Endothelial cell of umbilical vein (primary cell): Measurements from ENCODE around the gene PFDN6. TPM values are rescaled to one million over a fixed set of nuclear protein-coding genes. Genes with fewer than 3 reads are reported as not detected.

Experiments used
- BruUV-seq: library from RNA; stranded (reverse); fragments of 400-500 nt; replicated peaks from 2 replicates; lab custom pipeline; 2021; lab: Mats Ljungman, UMichigan
- CTCF ChIA-PET: fragments of 300-600, 350-600 bp; sonication (Branson Sonifier 250); formaldehyde crosslinking; loops from one replicate; lab custom pipeline; 2021; ENCODE audit warnings: antibody characterized with exemption, inconsistent platforms; lab: Charles Lee
- POLR2A ChIA-PET: fragments of 300-600, 350-600 bp; sonication (Branson Sonifier 250); formaldehyde crosslinking; loops from one replicate; lab custom pipeline; 2021; ENCODE audit warnings: antibody characterized with exemption, inconsistent platforms; lab: Charles Lee
- DNase-seq: peaks from one replicate; pipeline ENCODE4 v3.0.0-alpha.2; 2011; ENCODE audit warnings: low read depth, low spot score
- FAIRE-seq: peaks from 2 replicates; lab custom pipeline; 2011; peaks lifted over from hg19 to GRCh38; lab: Jason Lieb, UNC
- H2AFZ ChIP-seq: 2 replicates; pipeline ENCODE4 v1.6.0; 2012; ENCODE audit warnings: low read depth, low read length, control low read depth, inconsistent platforms
- H3K27ac ChIP-seq: 2 replicates; pipeline ENCODE4 v1.5.1; 2011; ENCODE audit warnings: low read depth, mild to moderate bottlenecking, control low read depth, low read length, moderate library complexity; ENCODE audit not compliant: insufficient read depth
- H3K27me3 ChIP-seq, 2 experiments: 2 replicates each; pipeline versions ENCODE4 v1.6.0 to v1.6.1; 2011; ENCODE audit warnings: low read length in 2 of 2, mixed read lengths in 1 of 2; ENCODE audit not compliant: control insufficient read depth in 2 of 2, insufficient read depth in 2 of 2
- H3K36me3 ChIP-seq, 2 experiments: 2 replicates in 1 of 2; 3 replicates in 1 of 2; pipeline ENCODE4 v1.5.1; 2011; ENCODE audit warnings: low read length in 2 of 2, mild to moderate bottlenecking in 1 of 2, moderate library complexity in 1 of 2; ENCODE audit not compliant: control insufficient read depth in 2 of 2, insufficient read depth in 2 of 2; ENCODE audit errors: extremely low read depth in 1 of 2
- H3K4me1 ChIP-seq: 3 replicates; pipeline ENCODE4 v1.5.1; 2011; ENCODE audit warnings: mild to moderate bottlenecking, low read length; ENCODE audit not compliant: control insufficient read depth, insufficient read depth; ENCODE audit errors: extremely low read depth
- H3K4me2 ChIP-seq: 2 replicates; pipeline ENCODE4 v1.6.1; 2011; ENCODE audit warnings: low read length, control low read depth, mixed read lengths; ENCODE audit not compliant: insufficient read depth
- H3K4me3 ChIP-seq, 3 experiments: fragments of 200-600 bp in 1 of 3; sonication (generic), shearing (Covaris generic) in 1 of 3; replicated peaks in 1 of 3; 2 replicates each; pipeline ENCODE4 v1.5.1; 2011 to 2016; ENCODE audit warnings: control low read depth in 3 of 3, low read length in 3 of 3, mild to moderate bottlenecking in 2 of 3, inconsistent platforms in 1 of 3, low read depth in 1 of 3, moderate library complexity in 1 of 3; ENCODE audit not compliant: insufficient read depth in 1 of 3
- H3K79me2 ChIP-seq: 2 replicates; pipeline ENCODE4 v1.6.0; 2012; ENCODE audit warnings: low read length, inconsistent platforms; ENCODE audit not compliant: control insufficient read depth, insufficient read depth
- H3K9ac ChIP-seq: replicated peaks from 2 replicates; pipeline ENCODE3; 2011; ENCODE audit warnings: low read length, control low read depth; ENCODE audit not compliant: insufficient read depth; ENCODE audit errors: extremely low read depth
- H3K9me1 ChIP-seq: replicated peaks from 3 replicates; pipeline ENCODE4 v1.6.0; 2011; ENCODE audit warnings: mild to moderate bottlenecking, low read length; ENCODE audit not compliant: control insufficient read depth, insufficient read depth; ENCODE audit errors: extremely low read depth
- H3K9me3 ChIP-seq: replicated peaks from 2 replicates; pipeline ENCODE4 v1.5.1; 2012; ENCODE audit warnings: low read length, inconsistent platforms; ENCODE audit not compliant: control insufficient read depth, insufficient read depth
- H4K20me1 ChIP-seq: replicated peaks from 2 replicates; pipeline ENCODE3; 2011; ENCODE audit warnings: mild to moderate bottlenecking, low read length; ENCODE audit not compliant: control insufficient read depth, insufficient read depth; ENCODE audit errors: extremely low read depth
- EZH2 ChIP-seq: IDR thresholded peaks from 2 replicates; pipeline ENCODE4 v1.6.1; 2012; ENCODE audit warnings: borderline replicate concordance, low read depth, mild to moderate bottlenecking, moderate library complexity, low read length, inconsistent platforms; ENCODE audit not compliant: severe bottlenecking
- FOS ChIP-seq: IDR thresholded peaks from 2 replicates; pipeline ENCODE4 v1.6.1; 2011; ENCODE audit warnings: mild to moderate bottlenecking, low read length, moderate library complexity, borderline replicate concordance; ENCODE audit not compliant: insufficient read depth
- GATA2 ChIP-seq: IDR thresholded peaks from 2 replicates; pipeline ENCODE4 v1.7.0; 2011; ENCODE audit warnings: low read depth, mild to moderate bottlenecking, moderate library complexity, mixed read lengths, low read length; ENCODE audit not compliant: insufficient read length, insufficient read depth
- JUN ChIP-seq: IDR thresholded peaks from 2 replicates; pipeline ENCODE4 v1.6.1; 2011; ENCODE audit warnings: borderline replicate concordance, low read depth; ENCODE audit not compliant: insufficient read length, insufficient read depth
- MYC ChIP-seq: IDR thresholded peaks from one replicate; pipeline ENCODE4 v1.6.1; 2011; ENCODE audit warnings: mild to moderate bottlenecking, low read depth, low read length
- POLR2A ChIP-seq: IDR thresholded peaks from 2 replicates; pipeline ENCODE4 v1.6.1; 2012; ENCODE audit warnings: low read depth, mild to moderate bottlenecking, control low read depth, low read length
- POLR2AphosphoS5 ChIP-seq: IDR thresholded peaks from 2 replicates; pipeline ENCODE4 v1.6.1; 2012; ENCODE audit warnings: low read depth, mild to moderate bottlenecking, control low read depth, low read length, moderate library complexity; ENCODE audit not compliant: insufficient read depth
- dilution Hi-C: fragments of 300-500 bp; cut with MboI; formaldehyde crosslinking; loops from one replicate; pipeline ENCODE4 v1.15.0; 2019; ENCODE audit warnings: low sequenced_read_pairs; ENCODE audit not compliant: extremely low pct_ligation_motif_present
- intact Hi-C: fragments of 100-400 bp; cut with micrococcal nuclease; formaldehyde crosslinking; loops from one replicate; pipeline ENCODE4 v1.10.0; 2022
- polyA plus RNA-seq, 4 experiments: library from polyadenylated mRNA; depleted of rRNA in 3 of 4; stranded (reverse) in 3 of 4; unstranded in 1 of 4; fragments of >200 nt; gene quantifications; 2 replicates each; pipeline versions ENCODE4 v1.2.1 to v1.2.3, GENCODE V29; 2011 to 2012; ENCODE audit warnings: missing spikeins in 1 of 4
- total RNA-seq: library from RNA; stranded (reverse); gene quantifications from 2 replicates; pipeline ENCODE4 v1.2.3, GENCODE V29; 2021
- TF ChIP-seq, protein P1 (sequence below), 2 donors: IDR thresholded peaks; 1 replicate in 1 of 2; 2 replicates in 1 of 2; pipeline ENCODE4 v1.5.1; 2011; ENCODE audit warnings: low read length in 2 of 2, mild to moderate bottlenecking in 2 of 2, moderate library complexity in 2 of 2, control low read depth in 1 of 2, inconsistent platforms in 1 of 2, low read depth in 1 of 2; ENCODE audit not compliant: insufficient read depth in 1 of 2; ENCODE audit errors: extremely low read depth in 1 of 2
- TF ChIP-seq, protein P2 (sequence below): IDR thresholded peaks from 2 replicates; pipeline ENCODE4 v1.6.1; 2011; ENCODE audit not compliant: insufficient read depth, insufficient read length

The PFDN6 gene
- total and polyA plus RNA-seq, 2 donors (not counting 3 experiments of a cell fraction or from before 2014, with no cell fraction given): 31.0 to 63.5 TPM

DNA sequence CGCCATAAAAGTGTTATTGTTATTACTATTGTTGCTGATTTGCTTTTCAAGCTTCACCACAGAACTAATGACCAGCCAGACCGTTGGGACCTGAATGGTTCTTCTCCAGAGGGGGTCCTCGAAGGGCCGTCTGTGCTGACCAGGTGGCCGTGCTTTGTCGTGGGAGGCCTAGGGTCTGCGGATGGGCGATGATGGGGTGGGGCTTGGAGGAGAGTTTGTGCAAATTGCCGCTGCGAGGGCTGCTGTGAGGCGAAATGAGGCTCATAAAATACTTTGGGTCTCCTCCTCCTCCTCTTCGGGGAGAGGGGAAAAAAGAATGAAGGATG, 34.2 kb downstream of the PFDN6 start:
- Histone ChIP-seq H2AFZ (peak overlapping the region; percentile 97), H3K4me1 (peaks cover 43% of the 10 kb centered on the region), H3K4me2 (peak overlapping the region; percentile 65), H3K79me2 (peaks cover 36% of the 10 kb centered on the region), H3K36me3 (peaks cover 5 to 22% of the 10 kb centered on the region in 2 experiments), H3K4me3 (peak overlapping the region; percentile 37 to 80 (median 80)), H3K9me1 (no peaks in the 10 kb centered on the region), H3K27me3 (no peaks in the 10 kb centered on the region), H4K20me1 (no peaks in the 10 kb centered on the region), H3K9me3 (no peaks in the 10 kb centered on the region), H3K27ac (no peak overlapping the region), H3K9ac (no peak overlapping the region)
- no peak for FAIRE-seq
- no peak for TF ChIP-seq MYC
- TF ChIP-seq GATA2: no peak
- TF ChIP-seq, protein P1, sequence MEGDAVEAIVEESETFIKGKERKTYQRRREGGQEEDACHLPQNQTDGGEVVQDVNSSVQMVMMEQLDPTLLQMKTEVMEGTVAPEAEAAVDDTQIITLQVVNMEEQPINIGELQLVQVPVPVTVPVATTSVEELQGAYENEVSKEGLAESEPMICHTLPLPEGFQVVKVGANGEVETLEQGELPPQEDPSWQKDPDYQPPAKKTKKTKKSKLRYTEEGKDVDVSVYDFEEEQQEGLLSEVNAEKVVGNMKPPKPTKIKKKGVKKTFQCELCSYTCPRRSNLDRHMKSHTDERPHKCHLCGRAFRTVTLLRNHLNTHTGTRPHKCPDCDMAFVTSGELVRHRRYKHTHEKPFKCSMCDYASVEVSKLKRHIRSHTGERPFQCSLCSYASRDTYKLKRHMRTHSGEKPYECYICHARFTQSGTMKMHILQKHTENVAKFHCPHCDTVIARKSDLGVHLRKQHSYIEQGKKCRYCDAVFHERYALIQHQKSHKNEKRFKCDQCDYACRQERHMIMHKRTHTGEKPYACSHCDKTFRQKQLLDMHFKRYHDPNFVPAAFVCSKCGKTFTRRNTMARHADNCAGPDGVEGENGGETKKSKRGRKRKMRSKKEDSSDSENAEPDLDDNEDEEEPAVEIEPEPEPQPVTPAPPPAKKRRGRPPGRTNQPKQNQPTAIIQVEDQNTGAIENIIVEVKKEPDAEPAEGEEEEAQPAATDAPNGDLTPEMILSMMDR (IDR thresholded peaks at IDR 0.05; ENCODE audit: extremely low read depth in 1 of 2, insufficient read depth in 1 of 2, low read depth in 1 of 2, low read length in 2 of 2): no peak
- TF ChIP-seq POLR2AphosphoS5: no peak
- TF ChIP-seq EZH2: no peak
- TF ChIP-seq, protein P2, sequence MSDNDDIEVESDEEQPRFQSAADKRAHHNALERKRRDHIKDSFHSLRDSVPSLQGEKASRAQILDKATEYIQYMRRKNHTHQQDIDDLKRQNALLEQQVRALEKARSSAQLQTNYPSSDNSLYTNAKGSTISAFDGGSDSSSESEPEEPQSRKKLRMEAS: no peak
- TF ChIP-seq JUN: no peak
- TF ChIP-seq FOS: no peak
- no peak for TF ChIP-seq POLR2A
- ChIA-PET POLR2A (interaction anchor here (0.8 to 1.2 kb wide), 2 partner anchors 35 to 52 kb away, joined by 5 to 6 read pairs; partner anchors contain the start of genes PFDN6, RPS18, VPS52 and WDR46), CTCF (interaction anchor here (1.1 kb wide), 1 partner anchor 24 kb away, joined by 4 read pairs; no protein-coding TSS in a partner anchor)
- BruUV-seq: no TSS peak
- DNase-seq: no peak
- intact Hi-C loops (loop anchor here (1.0 kb wide), 2 partner anchors 52 to 68 kb away; partner anchors contain the start of genes KIFC1 and VPS52), dilution Hi-C loops (no loop called here)
